HG03457 (cell line): ENCODE results near the gene NSUN3.
"Not testable (repeated sequence)": the region's sequence is repeated elsewhere in the genome, so short reads cannot be mapped to it uniquely, and the experiment has no call there.

Experiments
- ATAC-seq: cut with Tn5 transposase; IDR thresholded peaks from one replicate; pipeline ENCODE4 v1.9.1; 2021; ENCODE audit warnings: moderate number of reproducible peaks; ENCODE audit not compliant: unreplicated experiment

NSUN3 gene

DNA sequence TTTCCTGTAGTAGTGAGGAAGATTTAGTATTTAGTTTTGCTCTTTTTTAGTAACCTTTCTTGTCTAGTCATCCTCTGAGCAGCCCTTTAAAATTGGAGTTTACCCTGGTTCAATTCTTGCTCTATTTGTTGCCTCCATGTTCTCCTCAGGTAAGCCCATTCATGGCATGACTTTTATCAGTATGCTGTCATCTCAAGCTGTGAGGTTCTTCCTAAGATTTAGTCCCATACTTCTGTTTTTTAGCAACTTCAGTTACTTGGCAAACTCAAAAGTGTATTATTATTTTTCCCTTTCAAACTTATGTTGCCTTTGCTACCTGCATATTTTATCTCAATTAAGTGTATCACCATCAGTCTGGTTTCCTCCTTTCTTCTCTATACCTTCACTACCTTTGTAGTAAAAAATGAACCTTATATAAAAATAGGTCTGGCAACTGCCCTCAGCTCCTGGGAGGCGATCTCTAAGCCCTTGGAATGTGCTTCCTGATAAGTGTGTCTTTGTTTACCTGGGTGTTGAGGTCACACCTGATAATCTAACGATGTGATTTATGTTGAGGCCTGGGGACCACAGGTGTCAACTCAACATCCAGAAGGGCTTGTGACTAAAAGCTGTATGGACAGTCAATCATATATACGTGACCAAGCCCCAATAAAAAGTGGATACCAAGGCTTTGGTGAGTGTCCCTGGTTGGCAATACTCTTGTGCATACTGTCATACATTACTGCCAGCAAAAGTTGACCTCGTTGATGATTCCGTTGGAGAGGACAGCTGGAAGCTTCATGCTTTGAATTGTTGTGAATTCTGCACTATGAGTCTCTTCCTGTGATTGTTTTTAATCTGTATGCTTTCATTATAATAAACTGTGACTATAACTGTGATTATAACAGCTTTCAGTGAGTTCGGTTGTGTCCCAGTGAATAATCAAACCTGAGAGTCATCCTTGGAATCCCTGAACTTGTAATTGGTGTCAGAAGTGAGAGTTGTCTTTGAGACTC lies 3.9 kb downstream of the NSUN3 start:
- ATAC-seq, result no peak

DNA sequence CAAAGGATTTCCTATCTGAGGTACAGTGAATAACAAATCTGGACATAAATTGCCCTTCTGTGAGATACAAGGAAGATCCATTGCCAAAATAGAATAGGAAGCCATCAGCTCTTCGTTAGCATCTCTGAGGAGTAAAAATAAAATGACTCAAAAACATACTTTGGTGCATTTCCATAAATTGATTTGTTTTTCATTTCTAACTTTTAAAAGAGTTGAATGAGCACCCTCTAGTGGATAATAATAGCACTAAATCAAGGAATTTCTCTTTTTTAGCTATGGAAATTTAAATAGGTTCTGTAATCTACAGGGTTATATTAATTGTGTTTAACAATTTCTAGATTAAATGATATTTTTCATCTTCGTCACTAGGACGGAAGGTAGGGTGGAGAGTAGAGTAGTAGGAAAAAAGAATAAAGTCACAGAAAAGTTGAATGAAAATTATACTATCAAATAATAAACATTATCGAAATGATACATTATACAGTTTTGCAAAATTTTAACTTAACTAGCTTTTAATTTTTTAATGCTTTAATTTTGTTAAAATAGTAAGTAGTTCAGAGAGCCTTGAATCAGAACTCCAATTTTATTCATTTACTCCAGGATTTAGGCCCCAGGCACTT lies 6.4 kb downstream of the NSUN3 start:
- no peak for ATAC-seq

DNA sequence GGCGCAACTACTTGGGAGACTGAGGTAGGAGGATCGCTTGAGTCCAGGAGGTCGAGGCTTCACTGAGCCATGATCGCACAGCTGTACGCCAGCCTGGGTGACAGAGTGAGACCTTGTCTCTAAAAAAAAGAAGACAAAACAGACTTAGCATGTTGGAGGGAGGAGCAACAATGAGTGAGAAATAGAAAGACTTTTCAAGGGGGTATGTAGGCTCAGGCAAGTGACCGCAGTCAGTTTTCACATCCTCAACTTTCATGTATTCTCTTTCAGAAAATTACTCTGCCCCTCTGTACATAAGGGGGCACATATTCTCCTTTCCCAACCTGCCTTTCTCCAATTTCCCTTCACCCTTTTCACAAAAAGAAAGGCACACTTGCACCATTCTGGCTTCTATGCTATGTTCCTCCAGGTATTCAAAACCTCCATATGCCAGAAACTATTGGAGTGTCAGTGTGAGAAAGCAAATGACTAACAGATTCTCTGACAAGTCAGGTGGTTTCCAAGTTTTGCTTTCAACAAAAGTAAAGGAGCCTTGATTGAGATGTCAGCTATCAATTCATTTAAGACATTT lies 7.6 kb downstream of the NSUN3 start:
- peak; percentile 42 for ATAC-seq

DNA sequence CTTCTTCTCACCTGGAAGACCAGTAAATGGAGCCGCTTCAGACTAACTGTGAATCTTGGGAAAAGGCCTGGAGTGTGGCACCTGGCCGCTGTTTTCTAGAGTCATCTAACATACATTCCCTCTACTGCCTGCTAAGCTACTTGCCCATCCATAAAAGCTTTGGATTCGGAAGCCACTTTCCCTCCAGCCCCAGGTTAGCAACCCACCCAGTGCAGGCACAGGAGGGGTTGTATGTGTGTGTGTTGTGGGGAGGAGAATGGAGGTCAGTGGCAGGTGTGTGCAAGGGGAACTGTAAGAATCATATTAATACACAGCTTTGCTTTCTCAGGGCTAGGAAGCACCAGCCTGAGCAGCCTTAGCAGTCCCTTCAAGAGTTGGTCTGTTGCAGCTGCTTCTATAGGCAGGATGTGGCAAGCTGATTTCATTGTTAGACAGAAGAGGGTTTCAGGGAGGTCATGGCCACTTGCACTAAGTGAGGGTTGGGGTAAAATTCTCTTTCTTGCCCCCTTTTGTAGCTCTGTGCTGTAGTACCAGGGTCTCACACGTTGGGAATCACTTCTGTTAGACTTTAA lies 8.9 kb downstream of the NSUN3 start:
- ATAC-seq, result peak; percentile 86

DNA sequence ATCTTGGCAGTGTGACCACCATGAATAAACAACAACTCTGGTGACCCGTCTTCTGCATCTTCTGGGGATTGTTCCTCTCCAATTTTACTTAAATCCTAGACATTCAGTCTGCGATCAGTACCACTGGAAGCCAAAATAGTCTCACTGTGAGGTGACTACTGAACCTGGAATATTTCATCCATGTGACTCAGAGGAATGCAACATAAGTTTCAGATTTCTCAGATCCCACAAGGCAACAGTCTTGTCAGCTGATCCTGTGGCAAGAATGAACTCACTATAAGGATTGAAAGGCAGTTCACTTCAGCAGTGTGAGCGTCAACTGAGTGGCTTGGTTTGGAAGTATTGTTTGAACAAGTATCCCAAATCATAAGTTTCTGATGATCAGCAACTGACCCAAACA lies 13.2 kb downstream of the NSUN3 start:
- ATAC-seq, result no peak

DNA sequence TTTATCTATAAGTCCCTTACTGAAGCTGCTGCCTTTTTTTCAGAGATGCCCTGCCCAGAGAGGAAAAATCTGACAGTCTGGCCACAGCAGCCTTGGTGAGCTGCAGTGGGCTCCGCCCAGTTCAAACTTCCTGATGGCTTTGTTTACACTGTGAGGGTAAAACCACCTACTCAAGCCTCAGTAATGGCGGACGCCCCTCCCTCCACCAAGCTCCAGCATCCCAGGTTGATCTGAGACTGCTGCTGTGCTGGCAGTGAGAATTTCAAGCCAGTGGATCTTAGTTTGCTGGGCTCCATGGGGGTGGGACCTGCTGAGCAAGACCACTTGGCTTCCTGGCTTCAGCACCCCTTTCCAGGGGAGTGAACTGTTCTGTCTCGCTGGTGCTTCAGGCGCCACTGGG lies 17.7 kb downstream of the NSUN3 start:
- ATAC-seq, result not testable (repeated sequence)

DNA sequence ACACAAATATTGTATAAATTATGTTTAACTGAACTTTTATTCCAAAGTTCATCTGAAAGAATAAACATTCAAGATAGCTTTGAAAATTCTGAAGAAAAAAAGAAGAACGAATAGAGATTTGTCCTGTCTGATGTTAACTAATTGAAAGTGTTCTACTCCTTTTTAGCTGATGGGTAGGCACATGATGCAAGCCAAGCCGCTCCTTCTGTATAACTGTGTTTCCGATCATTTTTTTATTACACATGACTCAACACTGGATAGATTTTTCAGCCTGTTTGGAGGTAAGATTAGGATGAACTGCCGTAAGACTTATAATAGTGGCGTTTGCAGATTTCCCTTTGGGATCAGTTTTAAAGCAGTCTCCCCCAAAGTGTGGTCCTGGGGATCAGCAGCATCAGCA lies 19.0 kb downstream of the NSUN3 start:
- no peak for ATAC-seq

DNA sequence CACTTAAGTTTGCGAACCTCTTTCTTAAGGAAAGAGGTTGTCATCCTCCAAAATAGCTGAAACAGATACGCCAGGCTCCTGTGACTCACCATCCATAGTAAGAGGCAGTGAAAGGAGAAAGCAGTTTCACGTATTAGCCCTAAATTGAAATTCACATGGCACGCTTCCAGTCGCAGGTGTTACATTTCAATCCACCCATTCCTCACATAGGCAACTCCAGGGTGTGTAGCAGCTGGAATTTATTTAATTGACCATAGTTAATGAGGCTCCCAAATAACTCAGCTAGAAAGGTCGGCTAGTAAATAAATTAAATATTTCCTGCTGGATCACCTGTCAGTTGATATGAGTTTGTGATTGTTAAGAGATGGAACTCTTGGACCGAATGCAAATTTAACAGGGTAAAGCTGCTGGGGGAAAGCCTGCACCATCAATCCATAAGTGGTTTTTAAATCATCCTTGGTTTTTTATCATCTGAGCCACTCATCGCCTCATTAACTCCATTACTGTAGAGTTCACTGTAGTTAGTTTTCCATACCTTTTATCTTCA lies 19.6 kb downstream of the NSUN3 start:
- ATAC-seq, result no peak

DNA sequence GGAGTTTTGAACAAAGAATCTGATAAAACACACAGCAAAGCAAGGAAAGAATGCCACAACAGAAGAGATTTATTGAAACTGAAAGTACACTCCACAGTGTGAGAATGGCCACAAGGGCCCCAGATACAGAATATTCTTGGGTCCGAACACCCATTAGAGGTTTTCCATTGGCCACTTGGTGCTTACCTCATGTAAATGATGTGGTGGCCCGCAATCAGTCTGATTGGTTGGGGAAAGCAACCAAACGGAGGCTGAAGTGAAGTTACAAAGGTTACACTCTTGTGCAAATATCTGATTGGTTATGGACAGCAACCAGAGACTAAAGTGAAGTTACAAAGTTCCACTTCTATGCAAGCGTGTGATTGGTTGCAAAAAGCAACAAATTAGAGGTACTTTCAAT lies 20.4 kb downstream of the NSUN3 start:
- ATAC-seq, result peak; percentile 71

DNA sequence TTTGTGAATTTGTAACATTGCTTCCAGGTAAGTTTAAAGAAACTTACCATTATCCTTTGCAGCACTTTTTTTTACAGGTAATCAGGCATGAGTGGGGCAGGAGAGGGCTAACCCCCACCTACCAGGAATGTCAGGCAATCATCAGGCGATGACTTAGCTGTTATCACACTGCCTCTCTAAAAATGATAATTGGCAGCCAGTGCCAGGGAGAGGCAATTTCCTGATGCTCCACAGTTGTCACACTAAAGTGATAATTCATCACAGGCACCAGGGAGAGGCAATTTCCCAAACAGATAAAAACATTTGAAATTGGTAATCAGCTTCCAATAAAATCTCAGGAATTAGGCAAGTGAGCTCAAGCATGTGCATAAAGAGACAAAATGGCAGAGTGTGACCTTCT lies 26.3 kb downstream of the NSUN3 start:
- no peak for ATAC-seq

DNA sequence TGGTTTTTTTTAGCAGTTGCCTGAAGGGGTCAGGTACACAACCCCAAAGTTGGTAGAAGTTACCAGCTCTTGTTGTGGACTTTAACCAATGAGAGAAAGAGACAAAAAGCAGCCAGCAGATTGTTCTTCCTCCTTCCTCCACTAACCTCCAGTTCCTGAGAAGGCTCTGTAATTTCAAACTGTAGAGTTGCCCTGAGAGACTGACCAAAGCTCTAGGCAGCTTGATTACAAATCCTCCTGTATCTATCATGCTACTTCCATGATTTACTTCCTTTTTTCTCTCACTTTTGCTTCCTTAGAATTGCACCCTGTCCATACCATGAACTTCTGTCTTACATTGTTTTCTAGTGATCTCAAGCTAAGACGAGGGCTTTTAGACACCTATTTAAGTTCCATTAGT lies 29.2 kb downstream of the NSUN3 start:
- ATAC-seq, result no peak

DNA sequence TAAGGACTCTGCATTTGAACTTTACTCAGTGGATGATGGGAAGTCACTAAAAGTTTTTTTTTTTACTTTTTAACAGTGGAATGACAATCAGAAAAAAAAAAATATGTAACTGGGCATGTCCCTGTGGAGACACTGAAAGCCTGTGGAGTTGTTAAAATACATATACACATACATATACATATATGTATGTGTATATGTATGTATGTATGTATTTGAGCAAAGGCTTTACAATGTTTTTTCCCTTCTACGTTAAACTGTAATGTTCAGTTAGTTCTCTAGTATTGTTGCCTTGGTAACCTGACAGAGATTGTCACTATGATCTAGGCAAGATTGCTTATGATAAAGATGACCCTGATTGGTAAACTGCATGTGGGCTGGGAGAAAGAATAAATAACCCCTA lies 30.3 kb downstream of the NSUN3 start:
- no peak for ATAC-seq

DNA sequence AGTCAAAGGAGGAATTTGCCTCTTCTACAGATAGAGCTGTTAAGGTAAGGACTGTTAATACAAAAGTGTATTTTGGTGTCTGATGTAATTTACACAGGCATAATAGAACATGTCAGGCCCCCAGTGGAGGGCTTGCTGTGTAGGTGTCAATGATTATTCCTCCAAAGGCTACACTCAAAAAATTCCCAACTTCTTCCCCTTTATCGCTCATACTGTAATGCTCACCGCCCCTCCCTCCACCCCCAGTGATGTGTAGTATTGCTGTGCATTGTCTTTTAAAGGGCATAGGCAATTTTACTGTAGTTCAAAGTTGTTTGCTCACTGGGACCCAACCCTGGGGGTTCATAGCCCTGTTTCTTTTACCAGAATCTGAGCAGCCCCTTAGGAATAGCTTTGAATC lies 32.2 kb downstream of the NSUN3 start:
- no peak for ATAC-seq

DNA sequence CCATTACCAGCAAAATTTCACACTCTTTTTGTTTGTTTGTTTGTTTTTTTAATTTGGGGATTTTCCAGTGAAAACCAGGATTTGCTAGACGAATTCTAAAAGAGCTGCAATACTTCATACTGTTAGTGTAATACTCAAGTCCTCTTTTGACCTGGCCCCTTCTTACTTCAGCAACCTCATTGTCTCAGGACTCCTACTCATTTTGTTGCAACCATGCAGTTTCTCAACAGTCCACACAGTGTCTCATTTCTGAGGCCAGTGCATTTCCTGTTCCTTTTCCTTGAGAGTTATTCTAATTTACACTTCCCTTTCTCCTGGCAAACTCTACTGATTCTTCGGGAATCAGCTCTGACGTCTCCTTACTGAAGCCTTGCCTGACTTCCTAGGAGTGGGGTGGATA lies 35.6 kb downstream of the NSUN3 start:
- ATAC-seq, result no peak

DNA sequence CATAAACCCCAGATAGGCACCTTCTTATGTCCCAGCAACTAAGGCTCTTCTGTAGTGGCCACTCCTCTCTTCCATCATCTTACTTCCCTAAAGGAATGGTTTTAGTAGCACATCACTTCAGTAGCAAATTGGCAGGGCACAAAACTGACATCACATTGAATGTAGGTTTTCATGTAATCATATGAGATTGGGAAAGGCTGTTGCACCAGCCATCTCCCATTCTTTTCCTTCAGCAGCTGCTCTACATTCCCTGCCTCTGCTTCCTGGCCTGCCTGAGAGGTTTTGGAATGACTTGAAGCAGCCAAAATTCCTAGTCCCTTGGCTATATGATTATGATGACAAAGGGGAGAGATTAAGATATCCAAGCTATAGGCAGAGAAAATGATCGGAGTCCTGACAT lies 36.5 kb downstream of the NSUN3 start:
- ATAC-seq, result no peak

DNA sequence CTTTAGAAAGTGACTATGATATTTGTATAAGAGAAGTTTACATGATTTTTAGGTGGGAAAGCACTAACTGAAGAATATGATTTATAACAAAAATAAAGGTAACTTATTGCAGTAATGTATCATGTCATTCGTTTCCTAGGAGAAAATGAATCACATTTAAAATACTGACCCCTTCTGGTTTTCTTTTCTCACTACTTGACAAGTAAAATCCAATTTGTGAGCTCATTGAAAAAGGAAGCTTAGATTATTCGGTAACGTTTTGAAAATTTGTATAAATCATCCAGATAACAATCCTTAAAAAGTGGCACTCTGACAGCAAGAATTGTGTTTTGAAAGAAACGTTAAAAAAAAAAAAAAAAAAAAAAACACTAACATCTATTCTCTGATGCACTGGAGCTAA lies 39.0 kb downstream of the NSUN3 start:
- no peak for ATAC-seq

DNA sequence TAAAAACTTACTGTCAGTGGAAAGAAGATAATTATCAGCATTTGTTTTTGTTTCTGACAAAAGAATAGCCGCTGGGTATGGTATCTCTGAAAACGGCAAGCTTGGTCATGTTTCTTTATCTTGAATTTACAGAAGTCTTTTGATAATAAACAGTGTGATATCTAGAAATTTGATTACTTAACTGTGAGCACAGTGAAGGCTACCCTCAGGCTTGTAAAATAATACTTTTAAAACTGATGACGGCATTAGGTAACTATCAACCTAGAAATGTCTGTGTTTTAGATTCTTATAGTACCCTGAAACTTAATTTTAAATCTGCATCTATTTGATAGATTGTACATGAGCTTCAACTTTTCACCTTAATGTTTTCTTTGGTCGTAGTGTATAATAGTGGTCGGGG lies 43.4 kb downstream of the NSUN3 start:
- no peak for ATAC-seq

DNA sequence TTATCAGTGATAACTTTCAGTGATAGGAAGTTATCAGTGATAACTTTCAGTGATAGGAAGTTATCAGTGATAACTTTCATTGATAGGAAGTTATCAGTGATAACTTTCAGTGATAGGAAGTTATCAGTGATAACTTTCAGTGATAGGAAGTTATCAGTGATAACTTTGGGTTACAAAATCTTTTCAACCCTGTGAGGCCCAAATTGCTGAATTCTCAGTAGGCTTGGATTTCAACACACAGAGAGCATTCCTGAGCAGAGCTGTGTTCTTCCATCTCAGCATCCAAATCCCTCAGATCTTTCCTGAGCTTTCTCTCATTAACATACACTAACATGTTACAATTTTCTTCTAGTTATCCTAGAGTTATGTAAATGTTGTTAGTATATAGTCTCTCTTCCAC lies 47.4 kb downstream of the NSUN3 start:
- ATAC-seq, result not testable (repeated sequence)

DNA sequence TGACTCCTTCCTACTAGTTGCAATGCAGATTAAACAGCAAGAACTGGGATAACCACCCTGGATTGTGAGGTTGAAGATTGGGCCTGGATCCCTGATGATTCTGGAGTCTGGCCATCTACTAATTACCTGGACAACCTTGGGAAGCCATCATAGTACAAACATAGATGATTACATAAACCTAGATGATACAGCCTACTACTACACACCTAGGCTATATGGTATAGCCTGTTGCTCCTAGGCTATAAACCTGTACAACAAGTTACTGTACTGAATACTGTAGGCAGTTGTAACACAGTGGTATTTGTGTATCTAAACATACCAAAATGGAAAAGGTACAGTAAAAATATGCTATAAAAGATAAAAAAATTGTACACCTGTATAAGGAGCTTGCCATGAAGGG lies 48.0 kb downstream of the NSUN3 start:
- ATAC-seq, result no peak

DNA sequence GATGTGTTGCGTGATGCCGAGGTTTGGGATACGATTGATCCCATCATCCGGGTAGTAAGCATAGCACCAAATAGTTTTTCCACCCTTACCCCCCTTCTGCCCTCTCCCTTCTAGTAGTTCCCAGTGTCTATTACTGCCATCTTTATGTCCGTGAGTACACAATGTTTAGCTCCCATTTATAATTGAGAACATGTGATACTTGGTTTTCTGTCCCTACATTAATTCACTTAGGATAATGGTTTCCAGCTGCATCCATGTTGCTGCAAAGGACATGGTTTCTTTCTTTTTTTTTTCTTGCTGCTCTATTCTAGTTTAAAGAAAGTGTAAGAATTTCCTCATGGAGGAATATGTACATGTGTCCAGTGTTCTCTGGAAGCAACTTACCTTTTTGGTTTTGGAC lies 51.8 kb downstream of the NSUN3 start:
- no peak for ATAC-seq

DNA sequence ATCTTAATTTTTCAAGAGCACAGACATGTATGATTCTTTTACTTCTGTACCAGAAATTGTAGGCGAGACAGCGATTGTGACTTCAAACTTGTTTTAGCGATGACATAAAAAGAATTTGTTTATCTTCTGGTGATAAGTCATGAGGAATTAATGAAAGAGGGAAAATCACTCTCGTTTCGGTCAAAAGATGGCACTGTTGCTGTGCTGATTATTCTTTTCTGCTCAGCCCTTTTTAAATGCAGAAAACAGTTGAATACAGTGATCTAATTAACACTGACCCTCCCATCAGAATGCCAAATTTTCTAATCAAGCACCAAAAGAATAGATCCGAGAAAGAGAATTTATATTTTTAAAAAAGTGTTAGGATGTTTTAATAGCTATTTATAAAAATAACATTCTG lies 52.6 kb downstream of the NSUN3 start:
- ATAC-seq, result no peak
